Stimulated activated CD4-positive, alpha-beta T cell treated with anti-CD3 and anti-CD28 coated beads, Interleukin-15, amount 100 ng/mL, for 1 hour (primary cell): ENCODE results near the gene OPTC.
"Not testable (repeated sequence)": the region's sequence is repeated elsewhere in the genome, so short reads cannot be mapped to it uniquely, and the experiment has no call there.

Experiments
- DNase-seq, 2 donors: peaks; one replicate each; pipeline ENCODE4 v3.0.0-alpha.2; 2020; ENCODE audit warnings: low read depth in 1 of 2, low spot score in 1 of 2

Gene OPTC, protein sequence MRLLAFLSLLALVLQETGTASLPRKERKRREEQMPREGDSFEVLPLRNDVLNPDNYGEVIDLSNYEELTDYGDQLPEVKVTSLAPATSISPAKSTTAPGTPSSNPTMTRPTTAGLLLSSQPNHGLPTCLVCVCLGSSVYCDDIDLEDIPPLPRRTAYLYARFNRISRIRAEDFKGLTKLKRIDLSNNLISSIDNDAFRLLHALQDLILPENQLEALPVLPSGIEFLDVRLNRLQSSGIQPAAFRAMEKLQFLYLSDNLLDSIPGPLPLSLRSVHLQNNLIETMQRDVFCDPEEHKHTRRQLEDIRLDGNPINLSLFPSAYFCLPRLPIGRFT

DNA sequence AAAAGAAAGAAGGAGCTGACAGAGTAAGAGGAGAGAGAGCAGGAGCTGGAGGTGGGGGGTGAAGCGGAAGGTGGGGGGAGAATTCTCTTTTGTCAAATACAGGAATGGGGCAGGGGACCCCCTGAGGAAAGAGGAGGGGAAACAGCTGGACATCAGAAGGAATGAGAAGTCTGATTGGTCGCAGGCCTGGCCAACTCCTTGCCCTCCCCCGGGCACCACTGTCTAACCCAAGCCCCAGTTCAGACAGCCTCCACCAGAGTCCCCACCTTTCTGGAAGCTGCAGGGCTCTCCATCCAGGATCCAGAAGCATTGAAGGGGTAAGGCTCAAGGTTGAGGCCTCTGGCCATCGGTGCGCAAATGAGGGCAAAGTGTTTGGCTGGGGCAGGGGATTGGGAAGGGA, at the start of gene OPTC:
Gene OPTC, plus strand, starts transcription at position 253 of the 400 bp plus-strand sequence. CDS start 1,853 bp downstream, outside the sequence.
- DNase-seq: no peak

DNA sequence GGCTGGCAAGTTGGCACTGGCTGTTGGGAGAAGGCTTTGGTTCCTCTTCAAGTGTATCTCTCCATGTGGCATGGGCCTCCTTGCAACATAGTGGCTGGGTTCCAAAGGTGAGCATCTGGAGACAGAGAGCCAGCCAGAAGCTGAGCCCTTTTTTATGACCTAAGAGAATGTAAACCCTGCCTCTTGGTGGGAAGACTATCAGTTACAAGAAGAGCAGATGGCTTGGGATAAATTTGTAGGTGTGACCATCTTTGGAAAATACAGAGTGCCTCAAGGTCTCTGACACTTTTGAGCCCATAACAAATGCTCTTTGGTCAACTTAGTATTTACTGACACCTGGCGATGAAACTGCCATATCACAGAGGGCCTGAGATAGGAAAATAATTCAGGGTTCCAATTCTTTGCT, 49.8 kb upstream of the OPTC start:
- no peak for DNase-seq

DNA sequence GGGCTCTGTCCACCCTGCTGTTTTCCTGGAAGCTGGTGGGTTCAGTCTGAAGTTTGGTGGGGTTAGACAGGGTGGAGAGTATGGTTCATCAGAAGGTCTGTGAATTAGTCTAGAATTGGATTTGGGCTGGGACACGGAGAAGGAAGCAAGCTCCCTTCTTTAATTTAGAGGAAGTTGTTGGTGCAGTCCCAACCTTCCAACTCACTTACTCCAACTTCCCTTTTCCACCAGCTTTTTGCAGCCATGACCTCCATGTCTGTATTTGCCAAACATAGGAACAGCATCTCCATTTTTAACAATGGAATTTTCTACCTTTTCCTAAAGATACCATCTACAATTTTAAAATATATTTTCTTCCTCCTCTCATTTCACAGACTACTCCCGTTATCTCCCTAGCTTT, 46.8 kb upstream of the OPTC start:
- no peak for DNase-seq

DNA sequence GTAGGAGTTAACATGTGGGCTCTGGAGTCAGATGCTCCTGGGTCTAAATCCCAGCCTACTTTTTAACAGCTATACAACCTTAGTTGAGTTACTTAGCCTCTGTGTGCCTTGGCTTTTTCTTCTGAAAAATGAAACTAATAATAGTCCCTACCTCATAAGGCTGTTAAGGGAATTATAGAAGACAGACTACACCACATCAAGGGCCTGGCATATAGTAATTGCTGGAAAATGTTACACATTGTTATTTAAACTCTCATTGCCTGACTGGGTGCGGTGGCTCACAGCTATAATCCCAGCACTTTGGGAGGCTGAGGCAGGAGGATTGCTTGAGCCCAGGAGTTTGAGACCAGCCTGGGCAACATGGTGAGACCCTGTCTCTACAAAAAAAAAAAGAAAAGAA, 46.4 kb upstream of the OPTC start:
- DNase-seq: not testable (repeated sequence)

DNA sequence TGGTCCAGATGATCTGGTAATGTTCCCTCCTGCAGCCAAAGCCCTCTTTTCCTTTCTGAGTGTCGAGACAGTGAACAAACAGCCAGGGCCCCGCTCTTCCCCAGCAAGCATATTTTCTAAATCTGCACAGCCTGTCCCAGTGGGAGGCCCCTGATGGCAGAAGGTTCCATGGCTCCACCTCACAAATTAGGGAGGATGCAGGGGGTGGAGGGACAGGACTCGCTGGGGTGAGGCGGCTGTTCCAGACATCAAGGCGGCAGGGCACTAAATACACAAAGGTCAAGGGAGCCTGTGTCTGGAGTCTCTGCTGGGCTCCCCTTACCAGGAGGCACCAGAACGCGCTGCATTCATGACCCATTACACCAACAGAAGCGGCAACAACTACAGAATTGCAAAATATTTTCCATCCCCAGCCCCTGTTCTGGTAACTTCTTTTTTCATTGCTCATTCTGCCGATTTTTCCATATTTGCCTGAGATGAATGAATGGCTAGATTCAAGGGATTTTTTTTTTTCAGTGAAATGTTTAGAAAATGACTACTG, 45.4 kb upstream of the OPTC start:
- DNase-seq: no peak

DNA sequence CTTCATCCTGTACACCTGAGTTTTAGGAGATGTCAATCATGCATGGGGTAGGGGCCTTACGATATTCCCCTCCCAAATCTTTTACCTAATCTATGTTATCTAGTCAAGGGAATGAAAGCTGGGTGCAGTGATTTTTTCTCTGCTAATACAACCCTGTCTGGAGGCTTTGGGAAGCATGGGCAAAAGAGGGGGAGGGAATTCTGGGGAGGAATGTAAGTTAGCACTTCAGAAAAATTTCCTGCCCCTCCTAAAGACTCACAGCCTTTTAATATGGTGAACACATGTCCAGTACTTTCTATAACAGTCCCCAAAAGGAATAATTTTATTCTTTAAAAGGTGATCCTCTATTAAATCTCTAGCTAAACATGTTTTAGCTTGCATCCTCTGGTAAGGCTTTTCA, 44.0 kb upstream of the OPTC start:
- DNase-seq: no peak

DNA sequence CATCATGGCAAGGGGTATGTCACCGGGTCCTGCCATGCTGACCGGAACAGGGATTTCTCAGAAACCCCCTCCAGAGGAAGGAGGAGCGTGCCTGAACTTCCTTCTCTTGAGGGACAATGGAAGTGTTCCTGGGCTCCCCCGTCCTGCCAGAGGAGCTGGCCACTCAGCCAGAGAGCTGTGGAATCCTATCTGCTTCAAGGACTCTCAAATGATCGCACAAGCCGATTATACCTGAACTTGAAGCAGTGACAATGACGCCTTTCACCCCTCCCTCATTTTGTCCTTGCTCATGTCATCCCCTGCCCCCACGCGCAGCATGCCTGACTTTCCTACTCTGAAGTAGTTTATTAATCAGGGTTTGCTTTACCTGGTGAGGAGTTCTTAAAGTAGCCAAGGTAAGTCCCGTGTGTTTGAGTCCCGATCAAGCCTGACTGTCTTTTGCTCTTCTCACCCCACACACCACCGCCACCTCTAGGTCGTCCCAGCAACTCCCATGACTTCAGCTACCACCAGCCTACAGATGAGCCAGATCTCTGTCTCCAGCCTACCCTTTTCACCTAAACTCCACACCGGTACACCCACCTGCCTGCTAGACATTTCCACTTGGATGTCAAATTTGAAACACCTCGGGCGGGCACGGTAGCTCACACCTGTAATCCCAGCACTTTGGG, 43.3 kb upstream of the OPTC start:
- DNase-seq: no peak

DNA sequence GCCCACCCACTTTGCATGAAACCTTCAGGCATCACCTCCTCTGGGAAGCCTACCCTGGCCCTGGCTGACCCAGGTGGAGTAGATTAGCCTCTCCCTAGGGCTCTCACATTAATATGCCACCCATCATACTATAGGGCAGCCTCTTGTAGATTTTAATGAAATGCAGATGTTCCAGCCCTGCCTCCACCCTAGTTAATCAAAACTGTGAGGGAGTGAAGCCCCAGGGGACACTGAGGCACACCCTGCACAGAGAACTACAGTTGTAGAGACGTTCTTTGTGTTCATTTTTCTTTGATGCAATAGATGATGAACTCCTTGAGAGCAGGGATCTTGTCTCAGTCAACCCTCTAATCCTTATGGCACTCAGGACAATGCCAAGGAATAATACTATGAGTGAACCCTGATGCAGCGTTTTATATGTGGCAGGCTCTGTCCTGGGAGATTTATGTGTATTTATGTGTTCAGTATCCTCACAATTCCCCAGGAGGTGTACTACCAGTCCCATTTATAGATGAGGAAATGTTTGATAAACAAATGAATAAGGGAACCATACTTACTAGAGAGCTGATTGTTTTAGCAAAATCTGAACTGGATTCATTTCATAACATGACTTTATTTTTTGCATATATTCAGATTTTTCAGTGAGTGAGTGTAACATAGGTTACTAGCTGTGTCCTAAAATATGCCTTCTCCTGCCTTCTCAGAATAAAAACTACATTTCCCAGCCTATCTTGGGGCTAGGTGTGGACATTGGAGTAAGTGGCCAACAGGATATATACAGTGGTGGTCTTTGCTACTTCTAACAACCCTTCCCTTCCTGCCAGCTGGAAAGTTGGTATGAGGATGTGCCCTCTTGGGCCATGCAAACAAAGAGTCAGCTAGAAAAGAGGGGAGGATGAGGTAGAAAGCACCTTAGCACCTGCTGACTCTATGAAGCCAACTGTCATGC, 41.8 kb upstream of the OPTC start:
- no peak for DNase-seq

DNA sequence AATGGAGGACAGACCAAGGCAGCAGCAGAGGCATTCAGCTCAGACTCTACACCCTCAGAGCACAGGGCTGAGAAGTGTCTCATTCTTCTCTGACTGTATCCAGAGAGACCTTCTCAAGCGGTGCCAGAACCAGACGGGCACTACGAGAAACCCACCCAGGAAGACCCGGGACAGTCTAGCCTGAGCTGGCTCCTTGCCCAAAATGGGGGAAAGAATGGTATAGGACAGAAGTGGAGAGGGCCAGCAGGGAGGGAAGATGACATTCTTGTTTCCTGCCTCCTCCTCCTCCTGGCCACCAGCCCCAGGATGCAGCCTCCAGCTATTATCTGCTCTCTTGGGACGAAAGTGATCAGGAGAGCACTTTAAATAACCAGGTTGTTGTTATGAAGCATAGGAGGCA, 40.9 kb upstream of the OPTC start:
- DNase-seq: no peak

DNA sequence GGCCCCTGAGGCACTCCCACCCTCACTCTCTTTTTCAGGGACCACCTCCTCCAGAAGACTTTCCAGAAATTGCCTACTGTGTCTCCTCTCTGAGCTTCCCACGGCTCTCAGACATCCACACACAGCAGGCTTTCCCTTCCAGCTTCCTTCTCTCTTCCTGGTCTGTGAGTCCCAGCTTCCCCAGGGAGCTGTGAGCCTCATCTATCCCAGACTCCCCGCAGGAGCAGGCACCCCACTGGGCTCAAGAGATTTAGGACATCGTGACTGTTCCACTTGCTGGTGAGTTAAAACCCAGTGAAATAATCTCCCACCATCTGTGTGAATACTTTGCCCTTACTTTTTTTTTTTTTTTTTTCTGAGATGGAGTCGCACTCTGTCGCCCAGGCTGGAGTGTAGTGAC, 40.3 kb upstream of the OPTC start:
- no peak for DNase-seq

DNA sequence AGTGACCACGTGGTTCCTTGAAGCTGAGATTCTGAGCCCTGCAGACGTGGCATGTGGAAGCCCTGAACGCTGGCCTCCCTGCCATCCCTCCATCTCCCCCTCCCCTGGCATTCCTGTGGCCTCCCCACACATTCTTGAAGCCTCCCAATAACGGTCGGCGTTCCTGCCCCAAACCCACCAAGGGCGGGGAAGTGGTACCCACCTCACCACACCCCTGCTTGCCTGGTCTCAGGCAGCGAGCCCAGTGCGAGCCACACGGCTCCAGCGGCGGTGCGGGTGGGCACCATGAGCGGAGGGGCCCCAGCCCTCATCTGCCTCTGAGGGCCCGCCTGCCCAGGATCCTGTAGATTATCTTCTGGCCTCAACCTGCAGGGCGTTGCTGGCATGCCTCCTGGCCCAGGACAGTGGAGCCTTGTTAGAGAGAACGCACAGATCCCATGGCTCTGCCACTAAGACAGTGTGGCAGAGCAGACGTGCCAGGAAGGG, 38.9 kb upstream of the OPTC start:
- DNase-seq: no peak

DNA sequence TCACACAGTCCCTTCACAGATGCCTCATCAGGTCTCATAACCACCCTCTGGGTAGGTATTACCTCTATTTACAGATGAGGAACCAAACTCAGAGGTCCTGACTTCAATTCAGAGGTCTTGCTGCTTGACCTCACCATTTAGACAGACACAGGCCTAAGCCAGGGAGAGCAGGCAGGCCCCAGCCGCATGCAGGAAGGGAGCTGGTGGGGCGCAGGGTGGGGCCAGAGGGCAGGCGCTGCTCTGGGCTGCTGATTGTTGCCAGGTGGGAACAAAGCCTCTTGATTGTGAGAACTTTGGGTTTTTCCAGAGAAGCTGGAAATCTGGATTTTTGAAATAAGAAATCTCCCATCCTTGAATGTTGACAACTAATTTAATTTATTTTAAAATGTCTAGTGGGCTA, 38.2 kb upstream of the OPTC start:
- no peak for DNase-seq

DNA sequence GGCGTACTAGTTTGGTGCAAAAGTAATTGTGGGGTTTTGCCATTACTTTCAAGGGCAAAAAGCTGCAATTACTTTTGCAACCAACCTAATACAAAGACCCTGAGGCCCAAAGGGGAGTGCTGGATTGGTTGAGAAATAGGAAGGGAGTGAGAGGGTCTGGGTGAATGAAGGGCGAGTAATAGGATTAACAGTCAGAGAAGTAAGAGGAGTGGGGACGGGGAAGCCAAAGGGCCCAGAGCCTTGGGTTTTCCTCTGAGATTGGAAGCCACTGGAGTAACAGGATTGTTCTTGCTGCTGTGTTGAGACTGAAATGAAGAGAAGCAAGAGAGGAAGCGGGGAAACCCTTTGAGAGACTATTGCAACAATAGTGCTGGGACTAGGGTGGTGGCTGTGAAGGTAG, 37.4 kb upstream of the OPTC start:
- no peak for DNase-seq

DNA sequence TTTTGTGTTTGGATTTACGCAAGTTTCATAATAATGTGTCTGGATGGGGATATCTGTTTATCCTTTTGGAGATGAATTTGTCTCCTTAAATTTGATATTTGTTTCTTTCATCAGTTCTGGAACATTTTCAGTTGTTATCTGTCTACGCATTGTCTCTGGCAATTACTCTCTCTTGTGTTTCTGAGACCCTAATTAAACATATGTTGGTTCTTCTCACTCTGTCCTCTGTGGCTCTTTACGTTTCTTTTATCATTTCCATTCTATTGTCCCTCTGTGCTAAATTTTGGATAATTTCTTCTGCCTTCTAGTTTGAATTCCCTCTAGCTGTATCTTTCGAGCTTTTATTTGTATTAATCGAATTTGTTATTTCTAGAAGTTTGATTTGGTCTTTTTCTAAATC, 35.9 kb upstream of the OPTC start:
- no peak for DNase-seq

DNA sequence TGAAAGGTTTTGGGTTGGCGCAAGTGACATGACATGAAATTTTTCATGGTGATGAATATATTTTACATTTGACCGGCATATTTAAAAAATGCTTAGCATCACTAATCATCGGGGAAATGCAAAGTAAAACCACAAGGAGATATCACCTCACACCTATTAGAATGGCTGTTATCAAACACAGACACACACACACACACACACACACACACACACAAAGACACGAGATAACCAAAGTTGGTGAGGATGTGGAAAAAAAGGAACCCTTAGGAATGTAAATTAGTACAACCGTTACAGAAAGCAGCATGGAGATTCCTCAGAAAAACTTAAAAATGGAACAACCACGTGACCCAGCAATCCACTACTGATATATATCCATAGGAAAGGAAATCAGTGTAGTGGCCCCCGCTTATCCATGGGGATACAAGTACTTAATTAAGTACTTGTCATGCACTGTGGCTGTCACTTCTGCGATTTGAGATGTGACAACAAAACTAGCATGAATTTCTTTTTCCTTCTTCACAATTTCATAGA, 34.2 kb upstream of the OPTC start:
- no peak for DNase-seq

DNA sequence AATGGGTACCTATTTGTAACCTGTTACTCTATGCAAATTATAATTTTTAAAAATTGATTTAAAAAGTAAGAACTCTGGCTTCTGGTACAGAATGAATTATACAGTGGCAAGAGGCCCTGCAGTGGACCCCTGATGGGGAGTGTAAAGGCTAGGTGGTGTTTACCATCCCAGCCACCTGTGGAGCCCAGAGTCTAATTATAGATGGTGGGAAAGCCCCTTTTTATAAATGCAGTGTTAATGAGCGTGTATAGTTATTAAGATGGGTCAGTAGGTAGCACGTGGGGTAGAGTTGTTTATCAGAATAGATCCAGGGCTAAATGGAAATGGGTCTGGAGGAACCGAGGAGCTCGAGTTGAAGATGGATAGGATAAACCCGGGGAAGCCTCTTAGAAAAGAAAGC, 32.2 kb upstream of the OPTC start:
- DNase-seq: no peak

DNA sequence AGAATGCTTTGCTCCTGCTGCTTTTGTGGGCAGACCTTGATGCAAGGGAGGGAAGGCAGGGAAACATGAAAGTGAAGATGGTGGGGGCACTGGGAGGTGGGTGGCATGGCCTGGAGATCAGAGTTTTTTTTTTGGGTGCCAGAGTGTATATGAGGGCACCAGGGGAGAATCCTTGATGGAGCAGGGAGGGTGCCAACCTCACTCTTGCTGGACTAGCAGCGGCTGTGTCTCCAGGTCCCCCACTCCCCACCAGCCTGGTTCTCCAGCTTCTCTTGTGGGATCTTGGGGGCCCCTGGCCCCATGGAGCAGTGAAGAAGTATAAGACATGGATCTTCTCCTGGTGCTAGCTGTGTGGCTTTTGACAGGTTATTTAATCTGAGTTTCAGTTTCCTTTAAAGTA, 31.8 kb upstream of the OPTC start:
- DNase-seq: no peak

DNA sequence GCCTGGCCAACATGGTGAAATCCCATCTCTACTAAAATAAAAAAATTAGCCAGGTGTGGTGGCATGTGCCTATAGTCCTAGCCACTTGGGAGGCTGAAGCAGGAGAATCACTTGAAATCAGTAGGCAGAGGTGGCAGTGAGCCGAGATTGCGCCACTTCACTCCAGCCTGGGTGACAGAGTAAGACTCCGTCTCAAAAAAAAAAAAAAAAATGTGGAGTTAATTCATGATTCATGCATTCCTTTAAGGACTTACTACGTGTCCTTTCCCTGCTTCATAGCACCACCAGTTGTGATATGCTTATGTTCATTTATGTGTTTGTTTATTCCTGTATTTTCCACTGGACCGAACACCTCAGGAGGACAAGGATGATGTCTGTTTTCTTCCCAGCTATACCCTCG, 31.1 kb upstream of the OPTC start:
- no peak for DNase-seq

DNA sequence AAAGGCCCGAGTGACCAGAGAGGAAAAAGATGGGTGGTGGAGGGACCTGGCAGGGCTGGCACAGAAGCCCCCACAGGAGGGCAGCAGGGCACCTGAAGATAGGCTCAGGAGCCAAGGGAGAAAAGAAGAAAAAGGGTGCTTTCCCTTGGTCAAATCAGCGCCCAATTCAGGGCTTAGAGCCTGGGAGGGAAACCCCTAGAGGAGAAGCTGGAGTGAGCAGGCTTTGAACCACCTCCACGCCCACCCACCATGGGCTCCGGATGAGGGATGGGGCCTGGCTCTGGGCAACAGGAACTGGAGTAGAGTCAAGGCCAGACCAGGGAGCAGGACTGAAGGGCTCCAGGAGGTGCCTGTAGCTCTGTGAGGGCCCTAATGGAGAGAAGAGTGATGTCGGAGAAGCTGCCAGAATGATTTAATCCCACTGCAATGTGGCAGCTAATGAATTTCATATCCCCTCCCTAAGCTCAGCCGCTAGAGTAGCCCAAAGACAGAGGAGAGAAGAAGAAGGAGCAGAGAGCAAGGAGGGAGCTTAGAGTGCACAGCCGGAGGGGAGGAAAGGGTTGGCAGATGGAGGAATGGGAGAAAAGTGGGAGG, 30.4 kb upstream of the OPTC start:
- no peak for DNase-seq

DNA sequence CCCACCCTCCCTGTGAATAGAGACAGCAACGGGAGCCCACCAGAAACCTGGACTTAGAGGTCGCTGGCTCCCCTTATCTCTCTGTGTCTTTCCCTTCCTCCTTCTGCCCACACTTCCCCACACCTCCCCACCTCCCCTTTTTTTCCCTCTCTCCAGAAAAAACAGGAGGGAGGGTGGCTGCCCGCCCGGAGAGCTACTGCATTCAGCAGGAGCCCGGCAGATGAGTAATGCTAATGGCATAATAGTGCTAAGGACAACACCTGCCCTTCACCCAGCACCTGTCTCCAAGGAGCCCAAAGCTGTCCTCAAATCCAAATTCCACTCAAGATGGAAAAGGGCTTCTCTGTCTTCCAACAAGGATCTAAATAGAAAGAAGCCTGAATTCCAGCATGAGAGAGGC, 29.7 kb upstream of the OPTC start:
- DNase-seq: no peak

DNA sequence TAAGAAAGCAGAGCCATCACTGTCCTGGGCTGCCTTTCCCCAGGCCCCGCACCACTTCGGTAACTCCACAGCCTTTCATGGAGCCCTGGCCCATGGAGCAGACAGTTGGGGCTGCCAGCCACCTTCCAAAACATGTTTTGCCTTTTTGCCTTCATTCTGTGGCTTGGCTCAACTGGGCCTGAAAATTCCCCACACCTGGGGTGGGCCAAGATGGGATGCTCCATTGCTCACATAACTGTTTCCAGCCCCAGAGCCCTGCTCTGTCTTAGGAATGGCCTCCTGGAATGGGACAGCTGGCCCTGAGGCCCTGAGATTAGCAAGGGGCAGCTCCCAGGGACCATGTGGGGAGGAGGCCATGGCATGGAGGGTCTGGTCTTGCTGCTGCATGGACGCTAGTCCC, 29.2 kb upstream of the OPTC start:
- DNase-seq: no peak
